ENCODE results near the gene IL32. TPM values are rescaled to one million over a fixed set of nuclear protein-coding genes. Genes with fewer than 3 reads are reported as not detected.

IL32 gene
- total and polyA plus RNA-seq, 2 experiments from 2014 or later = 110 to 124 TPM

DNA sequence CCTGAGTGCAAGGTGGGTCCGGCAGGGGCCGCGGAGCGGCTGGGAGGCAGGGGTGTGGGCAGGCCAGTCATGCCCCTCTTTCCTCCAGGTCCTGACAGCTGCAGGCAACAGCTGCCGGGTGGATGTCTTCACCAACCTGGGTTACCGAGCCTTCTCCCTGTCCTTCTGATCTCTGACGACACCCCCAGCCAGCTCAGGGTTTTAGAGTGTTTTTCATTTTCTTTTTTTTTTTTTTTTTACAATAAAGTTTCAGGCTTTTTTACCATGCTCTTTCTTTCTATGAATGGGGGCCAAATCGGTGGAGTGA, 38.0 kb upstream of the IL32 start:
- H3K79me2 ChIP-seq = peaks cover 15% of the 10 kb centered on the region
- H3K36me3 ChIP-seq (replicated peaks; ENCODE audit: insufficient read depth, low read depth) = no peaks in the 10 kb centered on the region
- 93% methylated on average over 8 of the region's 8 CpGs for WGBS (ENCODE audit: low lambda C conversion rate, missing lambda C conversion rate)
- H3K27me3 ChIP-seq = no peaks in the 10 kb centered on the region
- no peak for DNase-seq (ENCODE audit: low spot score)
- H3K9me3 ChIP-seq (ENCODE audit: low read depth) = no peaks in the 10 kb centered on the region
- no peak overlapping the region for H3K27ac ChIP-seq
- peaks cover 20% of the 10 kb centered on the region for H3K4me1 ChIP-seq (ENCODE audit: insufficient read depth)
- no peaks in the 10 kb centered on the region for H3K9me2 ChIP-seq (replicated peaks; ENCODE audit: insufficient read depth)
- H4K20me1 ChIP-seq (ENCODE audit: insufficient read depth, poor library complexity, severe bottlenecking) = peaks cover 5% of the 10 kb centered on the region
- no peak overlapping the region for H2AFZ ChIP-seq
- H3K4me3 ChIP-seq = no peak overlapping the region
- no peak overlapping the region for H3K4me2 ChIP-seq
- TF ChIP-seq, protein P1, sequence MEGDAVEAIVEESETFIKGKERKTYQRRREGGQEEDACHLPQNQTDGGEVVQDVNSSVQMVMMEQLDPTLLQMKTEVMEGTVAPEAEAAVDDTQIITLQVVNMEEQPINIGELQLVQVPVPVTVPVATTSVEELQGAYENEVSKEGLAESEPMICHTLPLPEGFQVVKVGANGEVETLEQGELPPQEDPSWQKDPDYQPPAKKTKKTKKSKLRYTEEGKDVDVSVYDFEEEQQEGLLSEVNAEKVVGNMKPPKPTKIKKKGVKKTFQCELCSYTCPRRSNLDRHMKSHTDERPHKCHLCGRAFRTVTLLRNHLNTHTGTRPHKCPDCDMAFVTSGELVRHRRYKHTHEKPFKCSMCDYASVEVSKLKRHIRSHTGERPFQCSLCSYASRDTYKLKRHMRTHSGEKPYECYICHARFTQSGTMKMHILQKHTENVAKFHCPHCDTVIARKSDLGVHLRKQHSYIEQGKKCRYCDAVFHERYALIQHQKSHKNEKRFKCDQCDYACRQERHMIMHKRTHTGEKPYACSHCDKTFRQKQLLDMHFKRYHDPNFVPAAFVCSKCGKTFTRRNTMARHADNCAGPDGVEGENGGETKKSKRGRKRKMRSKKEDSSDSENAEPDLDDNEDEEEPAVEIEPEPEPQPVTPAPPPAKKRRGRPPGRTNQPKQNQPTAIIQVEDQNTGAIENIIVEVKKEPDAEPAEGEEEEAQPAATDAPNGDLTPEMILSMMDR (IDR thresholded peaks at IDR 0.05; ENCODE audit: poor library complexity) = no peak
- no peak for TF ChIP-seq EZH2 (IDR thresholded peaks at IDR 0.05; ENCODE audit: borderline replicate concordance)
- TF ChIP-seq EZH2phosphoT487 (IDR thresholded peaks at IDR 0.05; ENCODE audit: low read depth, severe bottlenecking, unreplicated experiment) = no peak

DNA sequence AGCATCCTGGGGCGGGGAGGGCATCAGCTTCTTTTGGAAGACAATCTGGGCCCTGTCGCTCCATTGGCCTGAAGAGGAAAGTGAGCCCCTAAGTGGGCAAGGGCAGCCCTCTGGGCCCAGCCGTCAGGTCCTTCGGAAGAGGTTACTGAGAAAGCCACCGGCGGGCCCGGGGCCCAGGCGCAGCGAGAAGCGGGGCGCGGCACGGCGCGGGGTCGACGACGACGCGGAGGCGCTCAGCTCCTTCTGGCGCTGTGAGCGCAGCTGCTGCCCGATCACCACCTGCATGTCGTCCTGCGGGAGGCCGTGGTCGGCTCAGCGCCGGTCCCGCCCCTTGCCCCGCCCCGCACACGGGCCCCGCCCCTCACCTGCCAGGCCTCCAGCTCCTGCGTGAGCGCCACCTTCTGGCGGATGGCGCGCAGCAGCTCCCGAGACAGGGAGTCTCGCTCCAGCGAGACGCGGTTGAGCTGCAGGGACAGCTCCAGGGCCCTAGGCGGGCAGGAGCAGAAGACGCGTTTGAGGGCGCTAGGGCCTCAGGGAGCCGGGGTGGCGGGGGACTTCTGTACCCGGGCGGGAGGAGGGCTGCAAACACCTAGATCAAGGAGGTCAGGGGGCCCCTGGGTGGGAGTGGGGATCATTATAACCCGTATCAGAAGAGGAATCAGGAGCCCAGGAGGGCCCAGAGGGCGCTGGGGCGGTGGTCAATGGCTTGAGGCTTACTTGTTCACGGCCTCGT, 37.3 kb upstream of the IL32 start:
- no peaks in the 10 kb centered on the region for H3K36me3 ChIP-seq (replicated peaks; ENCODE audit: insufficient read depth, low read depth)
- 10% methylated on average over 41 of the region's 58 CpGs for WGBS (ENCODE audit: low lambda C conversion rate, missing lambda C conversion rate)
- no peaks in the 10 kb centered on the region for H3K27me3 ChIP-seq
- H4K20me1 ChIP-seq (ENCODE audit: insufficient read depth, poor library complexity, severe bottlenecking) = peaks cover 5% of the 10 kb centered on the region
- peak overlapping the region; percentile 70 for H3K27ac ChIP-seq
- H3K4me2 ChIP-seq = peak overlapping the region; percentile 73
- no peak overlapping the region for H2AFZ ChIP-seq
- no peak overlapping the region for H3K4me3 ChIP-seq
- peak; percentile 95 for DNase-seq (ENCODE audit: low spot score)
- TF ChIP-seq EZH2 (IDR thresholded peaks at IDR 0.05; ENCODE audit: borderline replicate concordance) (no peak), EZH2phosphoT487 (IDR thresholded peaks at IDR 0.05; ENCODE audit: low read depth, severe bottlenecking, unreplicated experiment) (no peak)
- TF ChIP-seq, protein P1 (IDR thresholded peaks at IDR 0.05; ENCODE audit: poor library complexity) = peak; percentile 94
- H3K9me3 ChIP-seq (ENCODE audit: low read depth) = no peaks in the 10 kb centered on the region
- peaks cover 12% of the 10 kb centered on the region for H3K4me1 ChIP-seq (ENCODE audit: insufficient read depth)
- H3K9me2 ChIP-seq (replicated peaks; ENCODE audit: insufficient read depth) = no peaks in the 10 kb centered on the region
- peaks cover 12% of the 10 kb centered on the region for H3K79me2 ChIP-seq

DNA sequence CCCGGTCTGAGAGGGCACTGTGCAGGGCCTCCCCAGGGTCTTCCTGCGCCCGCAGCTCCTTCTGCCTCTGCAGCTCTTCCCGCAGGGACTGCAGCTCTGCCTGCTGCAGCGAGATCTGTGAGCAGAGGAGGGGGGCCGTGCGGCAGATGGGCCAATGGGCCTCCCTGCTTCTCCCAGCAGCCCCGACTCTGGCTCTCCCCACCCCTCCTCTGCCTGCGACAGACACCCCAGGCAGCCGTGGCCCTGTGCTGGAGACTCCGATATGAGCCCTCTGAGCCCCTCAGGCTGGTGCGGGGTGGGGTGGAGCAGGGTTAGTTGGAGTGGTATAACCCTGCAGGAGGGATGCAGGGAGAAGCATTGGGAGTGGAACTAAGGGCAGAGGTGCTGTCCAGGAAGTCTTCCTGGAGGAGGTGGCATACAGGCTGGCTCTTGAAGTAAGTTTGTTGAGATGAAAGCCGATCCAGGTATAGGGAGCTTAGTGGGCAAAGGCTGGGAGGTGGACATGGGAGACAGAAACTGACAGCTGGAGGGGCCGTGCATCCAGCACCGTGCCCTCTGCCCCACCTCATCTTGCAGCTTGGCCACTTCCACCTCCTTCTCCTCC, 36.6 kb upstream of the IL32 start:
- 94% methylated on average over 13 of the region's 15 CpGs for WGBS (ENCODE audit: low lambda C conversion rate, missing lambda C conversion rate)
- Histone ChIP-seq H3K36me3 (replicated peaks; ENCODE audit: insufficient read depth, low read depth) (no peaks in the 10 kb centered on the region), H3K9me2 (replicated peaks; ENCODE audit: insufficient read depth) (no peaks in the 10 kb centered on the region), H3K4me3 (no peak overlapping the region), H3K27ac (no peak overlapping the region), H3K9me3 (ENCODE audit: low read depth) (no peaks in the 10 kb centered on the region), H3K4me2 (no peak overlapping the region), H3K4me1 (ENCODE audit: insufficient read depth) (peaks cover 8% of the 10 kb centered on the region), H3K79me2 (peaks cover 12% of the 10 kb centered on the region), H4K20me1 (ENCODE audit: insufficient read depth, poor library complexity, severe bottlenecking) (peaks cover 5% of the 10 kb centered on the region), H3K27me3 (no peaks in the 10 kb centered on the region), H2AFZ (no peak overlapping the region)
- TF ChIP-seq, protein P1 (IDR thresholded peaks at IDR 0.05; ENCODE audit: poor library complexity) = no peak
- no peak for TF ChIP-seq EZH2 (IDR thresholded peaks at IDR 0.05; ENCODE audit: borderline replicate concordance)
- no peak for TF ChIP-seq EZH2phosphoT487 (IDR thresholded peaks at IDR 0.05; ENCODE audit: low read depth, severe bottlenecking, unreplicated experiment)
- no peak for DNase-seq (ENCODE audit: low spot score)

All from hepatocyte (in vitro differentiated cells).